GM21515 (cell line): ENCODE results near the gene SYS1.

Experiments used
- ATAC-seq: cut with Tn5 transposase; IDR thresholded peaks from one replicate; pipeline ENCODE4 v1.9.1; 2021; ENCODE audit not compliant: unreplicated experiment

Gene SYS1

DNA sequence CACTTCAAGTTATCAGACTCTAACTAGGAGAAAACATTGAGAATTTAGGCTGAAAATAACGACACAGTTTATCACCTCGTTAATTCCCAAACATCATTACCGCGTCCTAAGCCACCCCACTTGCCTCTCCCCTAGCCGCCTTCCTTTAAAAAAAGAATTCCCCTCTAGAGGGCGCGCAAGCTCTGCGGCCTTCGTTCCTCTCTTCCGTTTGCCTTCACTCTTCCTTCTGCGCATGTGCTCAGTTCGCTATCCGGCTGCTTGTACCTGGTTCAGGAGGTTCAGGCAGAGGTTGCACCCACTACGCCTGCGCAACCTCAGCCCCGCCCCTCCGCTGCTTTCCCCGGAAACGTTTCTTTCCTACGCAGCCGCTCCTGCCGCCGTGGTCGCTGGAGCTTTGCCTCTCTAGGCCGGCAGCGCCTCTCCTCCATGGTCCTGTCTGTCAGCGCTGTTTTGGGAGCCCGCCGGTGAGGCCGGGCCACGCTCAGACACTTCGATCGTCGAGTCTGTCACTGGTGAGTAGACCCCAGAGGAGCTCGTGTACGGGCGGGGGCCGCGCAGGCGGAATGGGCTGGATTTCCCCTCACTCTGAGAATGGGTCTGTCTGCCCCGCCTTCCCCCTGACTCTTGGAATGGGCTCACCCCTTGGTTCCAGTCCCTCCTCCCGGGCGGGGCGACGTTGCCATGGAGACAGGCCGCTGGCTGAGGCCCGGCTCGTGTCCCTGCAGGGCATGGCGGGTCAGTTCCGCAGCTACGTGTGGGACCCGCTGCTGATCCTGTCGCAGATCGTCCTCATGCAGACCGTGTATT is at the start of gene SYS1:
Gene SYS1, plus strand, starts transcription at position 353 of the 807 bp plus-strand sequence. Its CDS starts 376 bp downstream, at position 729.
- ATAC-seq: peak; percentile 84

DNA sequence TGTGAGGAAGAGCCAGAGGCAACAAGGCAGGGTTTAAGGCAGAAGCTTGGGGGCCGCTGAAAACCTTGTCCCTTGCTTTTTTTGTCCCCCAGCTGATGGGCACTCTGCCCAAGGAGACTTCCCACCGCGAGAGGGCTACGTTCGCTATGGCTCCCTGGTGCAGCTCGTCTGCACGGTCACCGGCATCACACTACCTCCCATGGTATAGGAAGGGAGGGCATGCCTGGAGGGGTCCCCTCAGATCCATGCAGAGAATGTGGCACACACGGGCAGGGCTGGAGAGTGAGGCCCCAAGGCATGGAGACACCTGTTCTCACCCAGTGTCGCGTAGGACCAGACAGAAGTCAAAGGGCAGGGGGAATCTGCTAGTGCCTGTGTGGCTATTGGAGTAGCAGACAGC is 49.0 kb upstream of the SYS1 start:
- ATAC-seq: no peak

DNA sequence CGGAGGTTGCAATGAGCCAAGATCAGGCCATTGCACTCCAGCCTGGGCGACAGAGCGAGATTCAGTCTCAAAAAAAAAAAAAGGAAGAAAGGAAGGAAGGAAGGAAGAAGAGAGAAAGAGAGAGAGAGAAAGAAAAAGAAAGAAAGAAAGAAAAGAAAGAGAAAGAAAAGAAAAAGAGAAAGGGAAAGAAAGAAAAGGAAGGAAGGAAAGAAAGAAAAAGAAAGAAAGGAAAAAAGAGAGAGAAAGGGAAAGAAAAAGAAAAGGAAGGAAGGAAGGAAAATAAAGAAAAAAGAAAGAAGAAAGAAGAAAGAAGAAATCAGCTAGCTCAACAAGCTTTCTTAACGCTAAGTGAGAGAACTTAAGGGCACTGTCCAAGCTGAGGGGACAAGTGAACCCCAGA is 47.3 kb upstream of the SYS1 start:
- no peak for ATAC-seq

DNA sequence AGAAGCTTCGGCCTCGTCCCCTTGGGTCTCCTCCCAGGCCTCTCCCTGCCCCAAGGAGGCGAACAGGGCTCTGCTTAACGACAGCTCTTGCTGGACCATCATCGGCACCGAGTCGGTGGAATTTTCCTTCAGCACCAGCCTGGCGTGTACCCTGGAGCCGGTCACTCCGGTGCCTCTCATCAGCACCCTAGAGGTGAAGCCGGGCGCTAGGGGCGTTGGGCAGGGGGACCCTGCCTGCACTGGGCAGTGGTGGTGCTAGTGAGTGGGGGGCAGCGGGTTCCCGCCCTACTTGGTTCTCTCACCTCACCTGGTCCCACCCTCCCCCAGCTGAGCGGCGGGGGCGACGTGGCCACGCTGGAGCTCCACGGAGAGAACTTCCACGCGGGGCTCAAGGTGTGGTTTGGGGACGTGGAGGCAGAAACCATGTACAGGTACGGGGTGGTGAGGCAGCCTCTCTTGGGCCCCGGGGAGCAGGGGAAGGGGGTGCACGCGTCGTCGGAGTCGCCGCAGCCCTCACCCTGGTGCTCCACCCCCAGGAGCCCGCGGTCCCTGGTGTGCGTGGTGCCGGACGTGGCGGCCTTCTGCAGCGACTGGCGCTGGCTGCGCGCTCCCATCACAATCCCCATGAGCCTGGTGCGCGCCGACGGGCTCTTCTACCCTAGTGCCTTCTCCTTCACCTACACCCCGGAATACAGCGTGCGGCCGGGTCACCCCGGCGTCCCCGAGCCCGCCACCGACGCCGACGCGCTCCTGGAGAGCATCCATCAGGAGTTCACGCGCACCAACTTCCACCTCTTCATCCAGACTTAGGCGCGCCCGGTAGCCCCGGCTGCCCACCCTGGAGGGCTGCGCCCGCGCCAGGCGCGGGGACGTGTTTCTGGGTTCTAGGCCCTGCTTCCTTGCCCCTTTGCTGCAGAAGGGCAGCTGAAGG is 46.5 kb upstream of the SYS1 start:
- no peak for ATAC-seq

DNA sequence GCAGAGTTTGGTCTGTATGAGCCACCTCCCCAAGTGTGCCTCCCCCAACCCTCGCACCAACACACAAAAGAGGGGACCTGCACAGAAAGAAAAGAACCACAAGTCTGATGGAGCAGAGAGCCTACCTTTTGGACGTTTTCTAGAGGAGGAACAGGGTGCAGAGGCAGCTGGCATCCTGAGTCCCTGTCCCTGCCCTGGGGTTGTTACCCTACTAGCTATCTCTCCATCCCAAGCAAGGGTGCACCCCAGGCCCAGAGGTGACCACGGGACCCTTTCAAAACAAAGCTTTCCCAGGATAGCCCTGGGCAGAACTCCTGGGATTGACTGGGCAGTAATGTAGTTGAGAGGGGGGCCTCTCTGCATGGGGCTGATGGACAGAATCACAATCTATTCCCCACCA is 45.1 kb upstream of the SYS1 start:
- ATAC-seq: no peak

DNA sequence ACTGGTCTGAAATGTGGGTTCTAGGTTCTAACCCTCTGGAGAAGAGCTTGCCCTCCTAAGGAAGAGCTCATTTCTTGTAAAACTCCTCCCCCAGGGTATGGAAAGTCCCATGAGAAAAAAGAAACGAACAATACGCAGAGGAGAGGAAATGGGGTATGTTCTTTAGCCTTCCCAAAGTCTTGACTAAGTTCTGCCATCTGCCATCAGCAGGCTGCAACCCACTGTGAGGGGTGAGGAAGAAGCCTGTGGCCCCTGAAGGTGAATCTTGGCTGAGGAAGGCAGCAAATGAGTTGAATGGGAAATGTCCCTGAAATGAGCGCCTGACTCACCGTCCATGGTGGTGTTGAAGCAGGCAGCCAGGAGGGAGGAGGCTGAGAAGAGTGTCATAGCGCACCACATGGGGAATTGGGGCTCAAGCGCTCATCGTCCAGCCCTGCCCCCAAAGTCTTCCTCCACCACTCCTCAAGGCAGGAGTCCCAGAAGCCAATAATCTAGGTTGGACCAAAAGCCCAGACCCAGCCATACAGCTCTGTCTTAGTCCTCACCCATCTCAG is 44.5 kb upstream of the SYS1 start:
- no peak for ATAC-seq

DNA sequence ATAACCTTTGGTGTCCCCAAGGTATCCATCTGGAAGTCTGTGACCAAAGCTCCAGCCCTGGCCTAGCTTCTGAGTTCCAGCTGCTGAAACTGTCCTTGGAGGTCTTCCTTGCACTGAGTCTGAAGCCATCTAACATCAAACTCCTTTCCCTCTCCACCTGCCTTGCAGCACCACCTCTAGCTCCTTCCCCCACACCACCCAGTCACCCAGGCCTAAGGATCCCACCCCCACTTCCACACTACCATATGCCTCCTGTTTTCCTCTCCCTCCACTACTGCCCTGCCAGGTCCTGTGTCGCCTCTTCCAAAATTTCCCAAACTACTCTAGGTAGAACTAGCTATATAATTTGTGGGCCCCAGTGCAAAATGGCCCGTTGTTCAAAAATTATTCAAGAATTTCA is 44.0 kb upstream of the SYS1 start:
- no peak for ATAC-seq

DNA sequence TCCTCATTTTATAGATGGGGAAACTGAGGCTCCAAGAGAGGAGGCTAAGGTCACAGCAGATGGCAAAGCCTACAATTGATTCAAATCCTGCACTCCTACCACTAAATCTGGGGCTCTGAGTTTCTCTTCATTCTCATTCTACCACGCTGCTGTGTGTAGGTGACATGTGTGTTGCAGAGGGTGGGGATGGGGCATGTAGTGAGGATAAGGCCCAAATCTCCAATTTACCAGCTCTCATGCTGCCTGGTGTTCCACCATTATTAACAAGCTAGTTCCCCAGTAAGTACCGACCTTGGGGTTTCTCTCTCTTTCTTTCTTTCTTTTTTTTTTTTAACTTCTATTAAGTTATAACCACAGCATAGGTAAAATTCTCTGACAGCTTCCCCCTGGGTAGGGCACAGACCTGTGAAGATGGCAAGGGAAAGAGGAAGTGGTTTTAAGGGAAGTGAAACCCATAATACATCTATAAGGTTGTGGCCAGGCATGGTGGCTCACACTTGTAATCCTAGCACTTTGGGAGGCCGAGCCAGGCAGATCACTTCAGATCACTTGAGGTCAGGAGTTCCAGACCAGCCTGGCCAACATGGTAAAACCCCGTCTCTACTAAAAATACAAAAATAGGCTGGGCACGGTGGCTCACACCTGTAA is 41.9 kb upstream of the SYS1 start:
- ATAC-seq: no peak

DNA sequence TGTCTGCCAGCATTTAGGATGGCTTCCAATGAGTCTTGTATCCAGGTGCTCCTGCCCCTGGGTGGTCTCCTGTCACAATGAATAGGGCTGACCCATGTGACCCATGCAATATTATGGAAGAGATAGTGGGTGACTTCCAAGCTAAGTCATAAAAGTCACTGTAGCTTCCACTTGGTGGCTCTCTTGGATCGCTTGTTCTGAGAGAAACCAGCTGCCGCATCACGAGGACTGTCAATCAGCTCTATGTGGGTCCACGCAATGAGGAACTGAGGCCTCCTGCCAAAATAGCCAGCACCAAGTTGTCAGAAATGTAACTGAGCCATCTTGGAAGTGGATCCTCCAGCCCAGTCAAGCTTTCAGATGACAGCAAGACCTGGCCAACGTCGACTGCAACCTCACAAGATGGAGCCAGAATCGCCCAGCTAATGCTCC is 40.0 kb upstream of the SYS1 start:
- ATAC-seq: no peak

DNA sequence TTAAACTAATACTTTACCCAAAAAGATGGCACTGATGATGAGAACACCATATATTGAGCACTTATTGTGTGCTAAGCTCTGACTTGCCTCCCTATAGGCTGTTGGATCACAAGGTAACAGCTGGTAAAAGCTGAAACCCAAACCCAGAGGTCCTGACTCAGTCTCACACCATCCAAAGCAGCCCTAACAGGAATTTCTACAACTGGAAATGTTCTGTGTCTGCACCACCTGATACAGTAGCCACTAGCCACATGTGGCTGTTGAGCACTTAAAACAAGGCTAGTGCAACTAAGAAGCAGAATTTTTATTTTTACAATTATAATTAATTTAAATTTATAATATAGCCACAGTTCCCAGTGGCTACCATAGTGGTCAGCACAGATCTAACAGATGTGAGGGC is 39.2 kb upstream of the SYS1 start:
- no peak for ATAC-seq

DNA sequence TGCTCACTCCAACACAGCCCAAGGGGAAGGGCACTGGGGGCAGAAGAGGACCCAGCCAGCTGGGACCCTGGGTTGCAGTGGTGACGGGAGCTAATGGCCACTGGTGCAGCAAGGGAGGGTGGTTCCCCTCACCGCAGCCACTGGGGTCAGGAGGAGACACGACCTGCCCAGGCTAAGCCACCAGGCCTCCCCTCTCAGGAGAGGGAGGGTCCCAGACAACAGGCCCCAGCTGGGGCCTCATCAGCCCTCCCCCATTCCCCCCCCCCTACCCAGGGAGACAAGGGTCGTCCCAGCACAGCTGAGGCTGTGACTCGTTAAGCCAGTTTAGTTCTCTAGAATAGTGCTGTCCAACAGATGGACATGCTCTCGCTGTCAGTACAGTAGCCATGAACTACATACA is 37.6 kb upstream of the SYS1 start:
- no peak for ATAC-seq

DNA sequence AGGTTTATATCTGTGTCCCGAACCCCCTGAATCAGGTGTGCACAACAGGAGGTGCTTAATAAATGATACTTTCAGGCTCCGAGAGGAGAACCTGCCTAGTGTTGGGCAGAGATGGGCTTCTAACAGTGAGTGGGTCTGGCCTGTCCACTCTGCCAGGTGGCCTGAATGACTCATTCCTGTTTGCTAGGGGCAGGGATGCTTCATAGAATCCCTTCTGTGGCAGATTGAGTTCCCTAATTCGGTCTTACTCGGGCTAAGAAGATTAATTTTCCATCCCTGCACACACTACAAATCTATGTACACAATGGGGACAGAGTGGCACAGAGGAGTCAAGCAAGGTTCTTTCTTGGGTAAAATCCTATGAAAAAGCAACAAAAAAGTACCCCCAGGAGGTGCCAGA is 34.5 kb upstream of the SYS1 start:
- ATAC-seq: no peak

DNA sequence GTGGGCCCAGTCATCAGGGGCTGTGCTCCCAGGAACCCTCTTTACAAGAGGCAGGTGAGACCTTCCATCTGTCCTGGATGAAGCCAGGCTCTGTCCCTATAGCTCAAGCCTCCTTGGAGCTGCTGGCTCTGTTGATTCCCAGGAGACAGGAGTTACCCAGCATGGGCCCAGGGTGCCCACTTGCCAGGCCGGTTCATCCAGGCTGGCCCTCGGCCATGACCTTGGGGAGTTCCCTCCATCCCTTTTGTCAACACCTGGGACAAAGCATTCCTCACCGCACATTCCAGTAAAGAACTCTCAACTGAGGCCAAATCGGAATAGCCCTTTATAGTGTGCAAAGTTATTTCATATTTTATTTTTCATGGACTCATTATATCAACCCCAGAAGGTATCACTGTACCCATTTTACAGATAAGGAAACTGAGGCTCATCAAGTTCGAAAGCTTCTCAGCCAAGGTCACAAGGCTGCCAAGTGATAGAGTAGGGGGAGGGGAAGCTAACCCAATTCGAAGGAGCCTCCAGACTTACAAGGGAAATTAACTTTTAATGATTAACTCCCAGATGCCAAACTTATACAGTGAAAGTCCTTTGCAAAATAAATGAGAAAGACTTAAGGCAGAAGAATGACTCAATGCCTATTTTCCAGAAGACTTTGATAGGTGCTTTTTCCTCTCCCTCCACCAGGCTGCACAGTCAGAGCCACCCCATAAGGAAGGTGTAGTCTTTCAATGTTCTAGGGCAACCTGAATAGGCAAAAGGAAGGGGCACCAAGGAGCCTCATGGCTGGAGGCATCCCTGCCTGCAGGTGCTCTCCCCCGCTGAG is 33.2 kb upstream of the SYS1 start:
- no peak for ATAC-seq

DNA sequence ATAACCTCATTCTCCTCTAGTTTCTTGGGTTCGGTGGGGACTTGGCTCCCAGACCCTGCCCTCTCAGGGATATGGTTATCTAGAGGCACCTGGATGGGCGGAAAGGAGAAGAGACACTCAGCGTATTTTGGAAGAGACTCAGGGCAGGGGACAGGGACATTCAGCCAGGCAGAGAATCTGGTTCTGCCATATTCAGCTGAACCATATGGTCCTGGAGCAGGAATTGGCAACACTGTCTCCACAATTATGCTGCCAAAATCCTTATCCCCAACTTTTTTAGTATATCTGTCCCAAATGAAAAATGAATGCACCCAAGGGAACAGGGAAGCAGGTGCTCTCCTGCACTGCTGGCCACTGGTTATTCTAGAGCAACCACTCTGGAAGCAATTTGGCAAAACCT is 32.5 kb upstream of the SYS1 start:
- ATAC-seq: no peak

DNA sequence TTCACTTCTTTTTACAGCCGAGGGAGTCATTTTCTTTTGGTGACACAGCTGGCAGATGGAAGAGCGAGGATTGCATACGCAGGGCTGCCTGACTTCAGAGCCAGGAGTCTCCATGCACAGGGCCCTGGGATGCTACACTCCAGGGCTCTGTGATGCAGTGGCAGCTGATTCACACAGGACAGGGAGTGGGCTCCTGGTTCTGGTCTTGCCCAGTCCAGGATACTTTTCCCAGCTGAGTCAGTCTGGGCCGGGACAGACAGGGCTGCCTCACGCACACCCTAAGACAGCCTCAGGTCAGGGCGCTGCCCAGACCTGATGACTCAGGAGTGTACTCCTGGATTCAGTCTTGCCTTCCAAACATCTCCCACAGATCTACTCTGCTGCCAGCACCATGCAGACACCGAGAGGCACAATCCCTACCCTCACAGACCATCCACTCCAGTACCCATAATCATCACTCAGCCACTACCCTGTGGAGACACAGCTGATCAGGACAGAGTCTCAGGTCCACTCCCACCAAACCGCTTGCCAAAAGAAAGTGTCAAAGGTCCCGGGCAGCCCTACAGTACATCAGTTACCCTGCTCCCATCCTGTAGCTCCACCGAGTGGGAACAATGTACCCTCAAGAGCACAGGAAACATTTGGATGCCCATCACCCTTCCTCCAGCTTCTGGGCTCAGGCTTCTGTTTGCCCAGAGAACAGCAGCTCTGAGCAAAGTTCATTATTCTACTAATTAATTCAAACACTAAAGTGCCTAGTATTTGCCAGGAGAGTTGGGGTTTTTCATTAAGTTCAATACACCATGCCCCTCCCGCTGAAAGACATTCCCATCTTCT is 26.2 kb upstream of the SYS1 start:
- no peak for ATAC-seq

DNA sequence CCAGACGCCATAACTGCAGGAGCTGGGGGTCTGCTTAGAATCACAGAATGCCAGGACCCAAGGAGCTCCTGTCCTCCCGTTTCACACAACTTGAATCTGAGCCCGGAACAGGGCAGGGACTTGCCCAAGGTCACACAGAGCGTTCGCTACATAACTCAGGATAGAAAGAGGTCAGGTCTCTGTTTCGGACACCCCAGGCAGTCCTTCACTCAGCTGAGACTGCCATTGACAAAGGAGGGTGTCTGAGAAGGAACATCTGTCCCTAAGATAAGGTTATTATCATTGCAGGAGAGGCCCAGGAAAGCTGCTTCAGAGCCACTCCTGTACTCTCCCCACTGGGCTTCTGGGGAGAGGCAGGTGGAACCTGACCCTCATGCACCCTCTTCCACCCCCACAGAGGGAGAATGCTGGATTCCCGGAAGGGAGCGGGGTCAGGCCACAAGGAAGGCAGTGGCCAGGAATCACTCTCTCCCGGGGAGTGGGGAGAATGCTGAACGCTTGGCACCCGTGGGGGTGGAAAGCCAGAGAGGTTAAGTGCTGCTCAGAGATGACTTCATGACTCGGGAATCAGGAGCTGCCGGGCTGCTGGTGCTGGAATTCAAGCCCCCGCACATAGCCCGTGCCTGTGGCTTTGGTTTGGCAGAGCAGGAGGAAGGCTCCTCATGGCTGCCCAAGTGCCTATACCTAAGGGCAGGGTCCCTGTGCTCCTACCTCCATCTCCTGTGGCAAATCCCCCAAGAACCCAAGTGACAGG is 25.4 kb upstream of the SYS1 start:
- ATAC-seq: no peak

DNA sequence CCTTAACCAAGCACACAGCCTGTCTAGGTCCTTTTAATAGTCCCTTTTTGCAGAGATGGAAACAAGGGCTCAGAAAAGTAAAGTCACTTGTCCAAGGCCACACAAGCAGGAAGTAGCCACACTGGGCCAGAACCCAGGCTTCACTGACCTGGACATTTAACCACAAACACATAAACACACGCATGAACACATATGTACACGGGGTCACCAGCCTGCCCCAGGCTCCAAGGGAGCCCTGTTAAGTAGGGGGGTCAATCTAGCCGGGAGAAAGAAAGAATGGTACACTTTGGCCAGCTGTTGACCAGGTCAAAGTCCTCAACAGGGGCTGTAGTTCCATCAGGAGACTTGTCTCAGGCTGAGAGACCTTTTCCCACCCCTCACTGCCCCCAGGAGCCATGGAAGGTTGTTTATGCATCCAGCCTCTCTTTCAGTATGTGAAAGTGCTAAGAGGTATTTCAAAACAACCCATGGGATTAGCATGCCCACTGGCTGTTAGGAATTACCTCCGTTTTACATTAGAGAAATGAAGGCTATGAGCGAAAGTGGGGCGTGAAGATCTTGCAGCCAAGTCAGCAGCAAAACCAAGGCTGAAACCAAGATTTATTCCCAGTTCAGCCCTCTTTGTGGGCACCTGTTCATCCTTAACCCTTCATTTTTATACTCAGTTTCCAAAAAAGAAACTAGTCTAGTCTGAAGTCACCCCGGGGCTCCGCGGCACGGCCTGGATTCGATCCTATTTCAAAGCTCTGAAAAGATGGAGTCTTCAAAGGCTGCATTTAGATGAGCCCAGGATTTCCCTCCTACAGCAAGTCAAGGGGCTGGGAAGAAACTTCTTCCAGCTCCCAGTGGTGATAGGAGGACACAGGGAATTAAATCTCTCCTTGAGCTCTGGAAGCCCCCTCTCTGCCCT is 24.6 kb upstream of the SYS1 start:
- ATAC-seq: no peak

DNA sequence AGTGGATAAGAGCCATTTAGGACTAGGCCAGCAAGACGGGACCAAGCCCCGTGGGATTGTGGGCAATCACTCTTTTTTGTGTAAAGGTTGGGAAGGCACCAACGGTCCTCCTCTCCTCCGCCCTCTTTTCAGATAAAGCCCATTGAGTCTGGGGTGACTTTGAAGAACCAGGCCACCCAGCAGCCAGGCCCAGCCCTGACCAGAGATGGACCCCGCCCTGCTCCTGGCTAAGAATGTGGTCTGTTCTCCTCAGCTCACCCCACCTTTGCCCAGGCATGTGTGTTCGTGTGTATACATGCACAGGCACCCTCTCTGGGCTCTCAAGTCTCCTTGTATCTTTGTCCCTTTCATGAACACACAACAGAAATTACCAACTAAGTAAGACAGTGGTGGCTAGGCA is 23.9 kb upstream of the SYS1 start:
- no peak for ATAC-seq
